NOMO-1 (cell line): ENCODE results near the gene DNAJB6.

Experiments used
- DNase-seq, 2 experiments: peaks; one replicate each; lab custom pipeline; 2025; ENCODE audit not compliant: unreplicated experiment in 2 of 2; lab: John Stamatoyannopoulos, UW

Gene DNAJB6

DNA sequence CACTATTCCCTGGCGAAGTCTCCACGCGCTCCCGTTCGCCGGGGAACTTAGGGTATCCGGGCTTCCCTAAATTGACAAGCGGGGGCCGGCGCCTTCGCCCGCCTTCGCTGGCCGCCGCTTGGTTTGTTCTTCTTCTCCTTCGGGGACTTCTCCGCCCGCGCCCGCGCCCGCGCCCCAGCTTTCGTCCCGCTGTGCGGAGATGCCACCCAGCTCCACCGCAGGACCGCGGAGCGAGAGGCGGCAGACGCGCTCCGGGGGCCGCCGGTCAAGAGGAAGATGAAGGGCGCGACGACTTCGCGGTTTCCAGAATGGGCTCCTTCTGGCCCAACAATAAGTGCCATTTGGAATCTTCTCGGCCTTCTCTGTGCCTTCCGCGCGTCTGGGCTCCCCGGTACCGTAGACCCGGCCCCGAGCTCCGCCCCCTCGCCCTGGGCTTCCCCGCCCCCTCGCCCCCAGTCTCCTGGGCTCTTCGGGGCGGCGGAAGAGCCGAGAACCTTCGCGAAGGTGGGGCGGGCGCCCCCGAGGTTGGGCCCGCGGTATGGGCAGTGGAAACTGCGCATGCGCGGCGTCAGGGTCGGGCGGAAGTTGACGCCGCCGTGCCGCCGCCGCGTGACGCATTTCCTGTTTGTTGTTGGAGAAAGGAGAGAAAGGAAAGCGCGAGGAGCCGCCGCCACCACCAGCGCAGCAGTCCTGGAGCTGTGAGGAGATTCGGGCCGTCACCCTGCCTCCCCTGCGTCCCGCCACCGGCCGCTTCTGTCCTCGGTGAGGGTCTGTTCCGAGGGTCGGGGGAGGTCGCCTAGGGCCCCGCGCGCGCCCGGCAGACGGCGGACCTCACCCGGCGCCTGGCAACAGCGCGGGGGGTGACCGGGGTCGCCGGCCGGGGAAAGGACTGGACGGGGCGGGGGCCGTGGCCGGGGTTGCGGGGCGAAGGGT, at the start of gene DNAJB6:
DNAJB6 (plus strand) TSS at position 622 of the 933 bp plus-strand sequence. CDS start 21,569 bp downstream, outside the sequence.
- peak; percentile 57 to 75 for DNase-seq

DNA sequence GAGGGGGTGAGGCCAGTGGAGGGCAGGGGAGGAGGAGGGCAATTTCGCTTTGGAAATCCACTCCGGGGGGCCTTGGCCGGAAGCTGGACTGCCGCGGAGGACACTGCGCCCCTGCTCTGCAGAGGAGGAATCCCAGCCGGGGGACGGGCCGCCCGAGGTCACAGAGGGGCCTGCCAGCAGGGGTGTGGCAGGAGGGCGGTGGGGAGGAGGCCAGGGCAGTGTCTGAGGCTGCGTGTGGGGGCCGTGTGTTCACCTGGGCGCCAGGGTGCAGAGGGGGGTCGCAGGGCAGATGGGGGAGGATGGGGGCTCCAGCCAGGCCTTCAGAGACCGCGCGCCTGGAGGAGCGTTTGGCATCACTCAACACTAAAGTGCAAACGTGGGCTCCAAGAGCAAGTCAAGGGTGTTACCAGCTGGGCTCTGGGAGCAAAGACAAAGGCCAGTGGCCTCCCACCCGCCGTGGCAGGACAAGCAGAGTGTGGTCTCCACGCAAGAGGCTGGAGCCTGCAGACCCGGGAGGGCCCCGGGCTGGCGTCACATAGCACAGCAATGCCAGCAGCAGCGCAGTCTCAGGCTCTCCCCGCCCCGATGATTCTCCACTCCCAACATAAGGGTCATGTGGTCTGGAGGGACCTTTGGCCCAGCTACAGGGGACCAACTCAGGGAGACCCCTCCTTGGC, 45.3 kb upstream of the DNAJB6 start:
- DNase-seq, result no peak

DNA sequence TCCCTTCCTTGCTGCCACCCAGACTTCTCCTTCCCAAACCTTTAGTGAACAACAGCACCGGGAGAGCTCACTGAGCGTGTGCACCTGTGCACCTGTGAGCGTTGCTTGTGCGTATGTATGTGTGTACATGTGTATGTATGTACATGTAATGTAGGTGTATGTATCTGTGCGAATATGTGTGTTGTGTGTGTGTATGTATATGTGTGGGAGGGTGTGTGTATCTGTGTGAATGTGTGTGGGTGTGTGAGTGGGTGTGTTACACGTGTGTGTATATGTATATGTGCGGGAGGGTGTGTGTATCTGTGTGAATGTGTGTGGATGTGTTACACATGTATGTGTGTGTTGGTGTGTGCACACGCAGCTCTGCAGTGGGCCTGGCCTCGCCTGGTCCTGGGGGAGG, 44.5 kb upstream of the DNAJB6 start:
- DNase-seq, result no peak

DNA sequence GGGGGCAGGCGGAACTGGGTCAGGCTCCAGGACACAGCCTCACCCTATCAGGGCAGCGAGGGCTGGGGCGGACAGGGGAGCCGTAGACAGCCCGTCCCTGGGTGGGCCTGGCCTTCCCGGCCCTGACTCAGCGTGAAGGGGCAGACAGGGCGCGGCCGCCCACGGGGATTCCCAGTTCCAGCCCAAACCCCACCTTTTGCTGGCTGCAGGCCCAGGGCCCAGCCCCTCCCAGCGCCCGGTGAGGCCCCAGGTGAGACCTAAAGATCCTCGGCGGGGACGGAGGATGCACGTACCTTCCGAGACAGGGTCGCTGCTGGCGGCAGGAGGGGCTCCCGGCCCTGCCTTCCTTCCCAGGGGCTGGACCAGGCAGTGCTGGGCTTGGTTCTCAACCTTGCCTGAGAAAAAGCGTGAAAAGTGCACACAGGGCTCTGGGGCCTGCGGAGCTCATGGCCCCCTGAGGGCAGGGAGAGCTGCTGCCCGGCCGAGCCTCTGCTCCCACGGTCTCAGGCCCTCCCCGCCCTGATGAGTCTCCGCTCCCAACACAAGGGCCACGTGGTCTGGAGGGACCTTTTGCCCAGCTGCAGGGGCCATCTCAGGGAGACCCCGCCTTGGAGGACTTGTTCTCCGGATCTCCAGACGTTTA, 43.9 kb upstream of the DNAJB6 start:
- DNase-seq, result no peak

DNA sequence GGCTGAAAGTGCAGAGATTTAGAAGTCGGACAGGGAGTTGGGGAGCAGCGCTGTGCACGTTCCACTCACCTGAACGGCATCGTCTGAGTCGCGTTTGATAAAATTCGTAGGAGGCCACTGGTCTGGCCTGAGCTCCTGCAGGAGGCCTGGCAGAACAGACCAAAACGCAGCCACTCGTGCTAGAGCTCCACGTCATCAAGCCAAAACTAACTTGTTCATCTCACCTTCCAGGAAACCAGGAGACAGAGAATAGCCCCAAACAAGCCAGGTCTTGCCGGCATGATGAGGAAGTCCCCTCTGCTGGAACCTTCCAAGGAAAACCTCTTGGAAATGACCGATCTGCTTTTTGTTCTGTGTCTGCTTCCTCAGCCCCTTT, 43.4 kb upstream of the DNAJB6 start:
- DNase-seq, result no peak

DNA sequence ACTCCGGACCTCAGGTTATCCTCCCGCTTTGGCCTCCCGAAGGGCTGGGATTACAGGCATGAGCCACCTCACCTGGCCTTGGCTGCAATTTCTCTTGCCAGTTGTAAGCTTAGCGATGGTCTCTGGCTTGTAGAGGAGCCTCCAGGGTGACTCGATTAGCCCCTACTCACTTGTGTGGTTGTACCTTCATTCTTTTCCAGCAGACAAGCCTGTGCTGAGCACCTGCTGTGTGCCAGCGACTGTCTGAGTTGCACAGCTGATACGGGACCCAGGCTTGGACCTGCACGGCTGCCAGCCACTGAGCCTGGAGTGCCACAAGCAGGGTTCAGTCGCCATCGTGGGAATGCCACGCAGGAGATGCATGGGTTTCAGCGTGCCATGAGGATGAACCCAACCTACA, 42.0 kb upstream of the DNAJB6 start:
- DNase-seq, result no peak

DNA sequence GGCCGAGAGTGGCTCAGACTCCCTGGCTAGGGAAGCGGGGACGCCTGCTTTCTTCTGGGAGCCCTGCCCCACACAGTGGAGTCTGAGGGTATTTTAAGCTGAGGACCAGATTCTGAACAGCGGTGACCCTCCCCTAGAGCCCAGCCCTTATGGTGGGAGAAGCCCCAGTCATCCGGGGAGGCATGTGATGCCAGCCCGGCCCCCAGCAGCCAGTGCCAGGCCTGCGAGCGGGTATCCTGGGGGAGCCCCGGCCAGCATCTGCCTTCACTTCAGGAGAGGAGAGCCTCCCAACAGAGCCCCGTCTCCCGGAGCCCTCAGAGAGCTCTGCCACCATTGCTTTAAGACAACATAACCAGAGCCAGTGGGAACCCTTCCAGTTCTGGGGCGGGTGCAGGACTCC, 41.5 kb upstream of the DNAJB6 start:
- DNase-seq, result no peak

DNA sequence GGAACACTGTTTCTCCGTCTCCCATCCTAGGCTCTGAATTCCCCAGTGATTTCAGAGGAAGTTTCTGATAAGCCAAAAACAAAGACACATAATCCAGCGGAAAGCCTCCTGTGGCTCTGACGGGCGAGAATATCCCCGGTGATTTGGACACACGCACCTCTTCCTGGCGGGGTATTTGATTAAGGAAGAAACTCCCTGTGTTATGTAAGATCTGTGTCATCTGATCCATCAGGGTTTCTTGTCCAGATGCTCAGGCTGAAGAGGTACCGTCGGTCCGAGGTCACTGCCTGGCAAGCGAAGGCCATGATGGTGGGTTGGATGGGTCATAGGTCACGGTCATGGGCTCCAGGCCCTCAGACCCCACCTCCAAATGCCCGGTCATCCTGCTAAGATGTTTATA, 39.6 kb upstream of the DNAJB6 start:
- DNase-seq, result no peak

GRCh38 chr7:157299317-157299612, 37.5 kb upstream of the DNAJB6 start:
- no peak for DNase-seq

GRCh38 chr7:157299613-157300368, 37.0 kb upstream of the DNAJB6 start:
- DNase-seq, result no peak

GRCh38 chr7:157300369-157300825, 36.4 kb upstream of the DNAJB6 start:
- no peak for DNase-seq

- DNase-seq, result no peak
Observed at GRCh38 chr7:157301610-157302120, 35.1 kb upstream of the DNAJB6 start.

DNA sequence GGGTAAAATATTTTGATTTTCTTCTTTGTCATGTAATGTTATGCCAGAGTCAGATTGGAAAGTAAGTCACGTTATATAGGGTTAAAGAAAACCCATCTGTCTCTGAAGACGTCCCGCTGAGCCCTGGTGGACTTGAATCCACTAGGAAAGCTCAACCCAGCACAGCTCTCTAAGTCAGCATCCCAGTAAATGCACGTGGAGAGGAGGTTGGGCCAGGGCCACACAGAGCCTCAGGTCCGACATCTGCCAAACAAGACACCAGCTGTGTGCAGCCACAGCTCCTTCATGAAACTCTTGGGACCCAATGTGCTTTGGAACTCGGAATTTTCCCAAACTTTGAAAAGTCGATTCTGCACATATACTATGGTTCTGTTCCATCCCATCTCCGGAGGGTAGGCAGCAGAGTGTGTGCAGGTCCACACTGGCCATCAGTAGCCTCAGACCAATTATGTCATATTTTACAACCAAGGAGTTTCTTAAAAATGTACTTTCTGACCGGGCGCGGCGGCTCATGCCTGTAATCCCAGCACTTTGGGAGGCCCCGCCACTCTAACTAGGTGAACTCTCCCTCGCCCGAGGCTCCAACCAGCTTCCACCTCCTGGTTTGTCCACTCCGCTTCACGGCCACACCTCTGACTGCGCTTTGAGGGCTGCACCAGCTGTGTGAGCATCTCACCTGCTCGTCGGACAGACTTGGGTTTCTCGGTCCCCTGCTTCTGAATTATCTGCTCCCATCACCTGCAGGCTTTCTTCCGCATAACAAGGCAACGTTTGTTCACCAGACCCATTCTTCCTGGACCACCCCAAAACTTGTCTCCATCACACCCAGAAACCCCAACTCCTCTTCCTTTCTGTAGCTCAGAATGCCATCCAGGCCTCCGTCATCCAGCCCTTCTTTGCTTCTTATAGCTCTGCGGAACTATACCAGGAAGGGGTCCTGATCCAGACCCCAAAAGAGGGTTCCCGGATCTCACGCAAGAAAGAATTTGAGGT, 29.7 kb upstream of the DNAJB6 start:
- no peak for DNase-seq

DNA sequence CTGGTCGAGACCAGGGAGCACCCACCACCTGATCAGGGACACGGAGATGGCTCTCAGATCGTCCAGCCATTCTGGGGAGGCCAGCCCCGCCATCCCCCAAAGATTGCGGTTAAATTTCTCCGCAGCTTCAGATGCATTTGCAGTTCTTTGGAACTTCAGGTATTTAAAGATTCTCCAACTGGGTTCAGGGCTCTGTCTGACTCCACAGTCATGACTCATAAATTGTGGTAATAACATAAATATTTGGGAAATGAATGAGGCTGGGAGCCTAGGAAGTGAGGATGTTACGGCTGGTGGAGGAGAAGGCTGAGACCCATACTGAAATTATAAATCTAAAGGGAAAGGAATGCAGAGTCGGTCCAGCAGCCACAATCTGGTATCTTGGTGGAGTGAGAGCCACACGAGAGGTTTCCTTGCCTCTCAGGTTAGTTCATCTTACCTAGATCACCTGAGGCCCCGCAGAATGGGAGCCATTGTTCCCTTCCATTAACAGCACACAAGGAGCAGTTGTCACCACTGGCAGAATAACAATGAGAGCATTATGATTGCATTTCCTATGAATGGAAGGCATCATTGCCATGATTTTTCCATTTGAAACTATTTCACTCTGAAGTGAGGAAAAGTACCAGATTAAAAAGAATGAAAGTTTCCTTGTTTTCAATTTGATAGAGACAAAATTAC, 26.7 kb upstream of the DNAJB6 start:
- no peak for DNase-seq

GRCh38 chr7:157310676-157311185, 26.1 kb upstream of the DNAJB6 start:
- DNase-seq, result no peak

GRCh38 chr7:157312941-157313340, 23.9 kb upstream of the DNAJB6 start:
- no peak for DNase-seq

- no peak for DNase-seq
Observed at GRCh38 chr7:157313645-157314044, 23.2 kb upstream of the DNAJB6 start.

GRCh38 chr7:157318015-157318706, 18.6 kb upstream of the DNAJB6 start:
- DNase-seq, result peak in 1 of 2 experiments; percentile 32
